ENCODE results near the gene SMTNL2.
"Not testable (repeated sequence)": the region's sequence is repeated elsewhere in the genome, so short reads cannot be mapped to it uniquely, and the experiment has no call there.

The SMTNL2 gene

DNA sequence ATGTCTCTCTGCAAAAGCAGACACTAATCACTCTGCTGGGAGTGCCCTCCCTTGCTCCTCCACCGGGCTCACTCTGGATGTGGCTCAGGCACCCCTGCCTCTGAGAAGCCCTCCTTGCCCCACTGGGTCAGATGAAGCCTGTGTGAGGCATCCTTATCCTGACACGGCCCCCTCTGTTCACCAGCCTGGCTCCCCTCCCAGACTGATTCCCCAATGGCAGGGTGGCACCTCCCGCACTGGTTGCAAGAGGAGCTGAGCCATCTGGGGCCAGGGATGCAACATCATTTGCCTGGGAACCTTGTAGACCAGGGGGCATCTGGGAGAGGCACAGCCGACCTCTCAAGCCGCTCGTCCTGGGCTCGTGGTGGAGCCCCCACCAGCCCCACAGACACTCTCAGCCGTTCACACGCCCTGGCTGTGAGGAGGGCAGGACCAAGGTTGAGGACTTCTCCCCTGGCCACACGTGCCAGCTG is 6.7 kb downstream of the SMTNL2 start:
- peaks cover 61% of the 10 kb centered on the region for H3K4me1 ChIP-seq
- no peak overlapping the region for H3K4me3 ChIP-seq
- TF ChIP-seq Cebpa-rat (IDR thresholded peaks at IDR 0.05), result no peak
- peaks cover 24% of the 10 kb centered on the region; the same call in 1 of the 2 replicates for H4K20me1 ChIP-seq
- H3K9me3 ChIP-seq, result no peaks in the 10 kb centered on the region
- H3K4me2 ChIP-seq, result no peak overlapping the region
- H3K9ac ChIP-seq, result no peak overlapping the region
- peaks cover 7% of the 10 kb centered on the region for H3K27me3 ChIP-seq
- H3K27ac ChIP-seq, result no peak overlapping the region
- no peaks in the 10 kb centered on the region for H3K36me3 ChIP-seq

DNA sequence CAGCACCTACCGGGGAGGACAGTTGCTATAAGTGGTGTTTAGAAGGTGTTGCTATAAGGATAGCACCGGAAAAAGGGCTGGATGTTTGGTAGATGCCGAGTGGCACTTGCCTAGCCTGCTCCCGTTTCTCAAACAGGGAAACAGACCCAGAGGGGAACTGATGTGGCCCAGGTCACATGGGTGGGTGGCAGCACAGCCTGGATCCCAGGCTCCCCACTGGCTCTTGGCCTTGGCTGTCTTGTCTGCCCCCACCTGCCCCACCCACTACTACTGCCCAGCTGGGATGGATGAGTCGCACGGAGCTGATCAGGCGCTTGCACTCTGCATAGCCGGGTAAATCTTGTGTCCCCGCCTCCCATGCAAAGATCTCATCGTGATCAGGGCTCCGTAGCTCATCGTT is 7.2 kb downstream of the SMTNL2 start:
- Histone ChIP-seq H3K4me3 (no peak overlapping the region), H3K36me3 (no peaks in the 10 kb centered on the region), H4K20me1 (peaks cover 24% of the 10 kb centered on the region; the same call in 1 of the 2 replicates), H3K4me1 (peaks cover 59% of the 10 kb centered on the region), H3K4me2 (no peak overlapping the region), H3K9ac (no peak overlapping the region), H3K27me3 (peaks cover 2% of the 10 kb centered on the region), H3K9me3 (no peaks in the 10 kb centered on the region), H3K27ac (no peak overlapping the region)
- TF ChIP-seq Cebpa-rat (IDR thresholded peaks at IDR 0.05), result no peak

DNA sequence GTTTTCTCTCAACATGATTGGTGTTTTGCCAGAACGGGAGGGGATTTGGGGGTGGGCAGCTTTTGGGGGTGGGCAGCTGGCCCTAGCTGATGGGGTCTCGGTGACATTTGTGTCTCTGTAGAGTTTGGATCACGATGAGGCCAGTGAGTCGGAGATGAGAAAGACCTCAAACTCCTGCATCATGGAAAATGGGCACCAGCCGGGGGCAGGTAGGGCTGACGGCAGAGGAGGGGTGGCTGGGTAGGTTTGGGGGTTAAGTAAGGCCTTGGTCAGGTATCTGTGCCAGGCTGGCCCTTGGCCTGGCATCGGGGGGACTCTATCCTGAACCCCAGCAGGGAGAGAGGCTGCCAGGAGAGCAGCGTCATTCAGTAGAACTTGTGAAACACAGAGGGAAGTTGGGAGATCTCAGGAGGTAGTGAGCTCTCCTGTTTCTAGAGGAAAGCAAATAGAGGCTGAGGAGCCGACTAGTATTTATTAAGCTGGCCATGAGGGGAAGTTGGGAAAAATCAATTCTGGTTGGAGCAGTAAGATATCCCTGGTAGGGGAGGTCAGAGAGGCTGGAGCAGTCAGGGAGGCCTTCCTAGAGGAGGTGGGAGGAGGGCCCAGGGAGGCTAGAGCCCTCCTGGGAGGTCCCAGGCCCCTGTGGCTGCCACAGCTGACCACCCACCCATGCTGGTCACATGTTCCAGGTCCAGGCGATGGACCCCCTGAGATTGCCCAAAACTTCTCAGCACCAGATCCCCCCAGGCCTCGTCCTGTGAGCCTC is 8.1 kb downstream of the SMTNL2 start:
- Histone ChIP-seq H3K9me3 (no peaks in the 10 kb centered on the region), H3K4me3 (no peak overlapping the region), H3K4me1 (peaks cover 50% of the 10 kb centered on the region), H3K4me2 (no peak overlapping the region), H3K27me3 (no peaks in the 10 kb centered on the region), H3K36me3 (no peaks in the 10 kb centered on the region), H4K20me1 (peaks cover 19% of the 10 kb centered on the region; the same call in 1 of the 2 replicates), H3K9ac (no peak overlapping the region), H3K27ac (no peak overlapping the region)
- TF ChIP-seq Cebpa-rat (IDR thresholded peaks at IDR 0.05), result no peak

DNA sequence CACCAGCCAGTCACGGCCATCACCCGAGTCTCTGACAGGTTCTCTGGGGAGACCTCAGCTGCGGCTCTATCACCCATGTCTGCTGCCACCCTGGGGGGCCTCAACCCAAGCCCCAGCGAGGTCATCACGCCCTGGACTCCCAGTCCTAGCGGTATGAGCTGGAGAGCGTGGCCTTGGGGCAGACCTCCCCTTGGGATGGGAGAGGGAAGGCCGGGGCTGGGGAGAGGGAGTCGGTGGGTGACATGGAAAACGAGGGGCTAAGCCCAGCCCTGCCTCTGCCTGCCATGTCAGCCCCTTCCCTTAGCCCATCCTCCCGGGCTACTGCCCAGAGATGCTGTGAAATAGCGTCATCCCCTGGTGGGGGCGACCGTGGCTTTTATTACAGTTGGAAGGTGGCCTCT is 8.7 kb downstream of the SMTNL2 start:
- H3K9me3 ChIP-seq, result no peaks in the 10 kb centered on the region
- no peak for TF ChIP-seq Cebpa-rat (IDR thresholded peaks at IDR 0.05)
- H4K20me1 ChIP-seq, result peaks cover 13% of the 10 kb centered on the region; the same call in 1 of the 2 replicates
- H3K4me2 ChIP-seq, result no peak overlapping the region
- H3K27me3 ChIP-seq, result no peaks in the 10 kb centered on the region
- H3K4me3 ChIP-seq, result no peak overlapping the region
- peaks cover 44% of the 10 kb centered on the region for H3K4me1 ChIP-seq
- no peak overlapping the region for H3K27ac ChIP-seq
- H3K36me3 ChIP-seq, result no peaks in the 10 kb centered on the region
- no peak overlapping the region for H3K9ac ChIP-seq

DNA sequence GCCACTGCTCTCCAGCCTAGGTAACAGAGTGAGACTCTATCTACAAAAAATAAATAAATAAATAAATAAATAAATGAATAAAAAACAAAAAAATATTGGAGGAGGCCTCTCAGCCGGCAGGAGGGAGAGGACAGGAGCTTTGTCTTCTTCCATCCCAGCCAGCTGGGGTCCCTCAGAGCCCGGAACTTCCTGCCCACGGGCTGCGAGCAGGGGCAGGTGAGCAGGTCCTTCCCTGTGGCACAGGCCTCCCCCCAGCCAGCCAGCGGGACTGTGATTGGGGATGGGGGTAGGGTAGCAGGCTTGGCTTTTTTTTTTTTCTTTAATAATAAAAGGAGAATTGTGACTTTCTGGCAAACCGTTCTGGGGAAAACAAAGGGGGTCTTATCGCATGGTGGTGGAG is 10.1 kb downstream of the SMTNL2 start:
- TF ChIP-seq Cebpa-rat (IDR thresholded peaks at IDR 0.05), result no peak
- Histone ChIP-seq H3K4me1 (peaks cover 30% of the 10 kb centered on the region), H3K4me2 (peak overlapping the region; percentile 90), H3K27me3 (no peaks in the 10 kb centered on the region), H3K36me3 (no peaks in the 10 kb centered on the region), H4K20me1 (no peaks in the 10 kb centered on the region), H3K9ac (no peak overlapping the region), H3K9me3 (no peaks in the 10 kb centered on the region), H3K4me3 (no peak overlapping the region), H3K27ac (no peak overlapping the region)

DNA sequence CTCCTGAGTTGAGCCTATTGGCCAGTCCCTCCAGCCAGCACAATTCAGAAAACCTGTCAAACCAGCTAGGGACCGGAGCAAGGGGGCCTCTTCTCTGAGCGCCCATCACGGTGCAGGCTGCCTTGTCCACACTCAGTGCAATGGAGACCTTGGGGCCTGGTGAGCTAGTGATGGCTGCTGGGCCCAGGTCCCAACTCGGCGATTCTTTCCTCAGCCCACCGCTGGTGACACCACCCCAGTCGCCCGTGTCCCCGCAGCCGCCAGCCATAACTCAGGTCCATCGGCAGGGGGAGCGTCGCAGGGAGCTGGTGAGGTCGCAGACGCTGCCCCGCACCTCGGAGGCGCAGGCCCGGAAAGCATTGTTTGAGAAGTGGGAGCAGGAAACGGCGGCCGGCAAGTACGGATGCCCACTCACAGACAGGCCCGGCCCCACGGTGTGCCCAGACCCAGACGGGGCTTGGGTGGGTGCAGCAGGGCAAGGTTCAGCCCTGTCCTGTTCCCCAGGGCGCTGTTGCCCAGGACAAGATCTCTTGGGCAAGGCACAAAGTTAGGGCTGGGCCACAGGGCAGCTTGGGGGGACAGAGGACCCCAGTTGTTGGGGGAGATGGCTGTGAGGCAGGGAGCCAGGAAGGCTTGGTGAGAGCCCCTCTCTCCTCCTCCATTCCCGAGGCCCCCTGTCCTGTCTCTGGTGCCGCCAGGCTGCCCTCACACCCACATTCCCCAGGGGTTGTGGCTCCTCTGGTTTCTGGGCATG is 10.8 kb downstream of the SMTNL2 start:
- Histone ChIP-seq H3K9me3 (no peaks in the 10 kb centered on the region), H3K27ac (peak overlapping the region; percentile 79), H3K9ac (peak overlapping the region; percentile 58; the same call in 1 of the 2 replicates), H4K20me1 (no peaks in the 10 kb centered on the region), H3K4me1 (peaks cover 26% of the 10 kb centered on the region), H3K27me3 (no peaks in the 10 kb centered on the region), H3K36me3 (no peaks in the 10 kb centered on the region), H3K4me2 (peak overlapping the region; percentile 90), H3K4me3 (peak overlapping the region; percentile 47)
- TF ChIP-seq Cebpa-rat (IDR thresholded peaks at IDR 0.05), result no peak

DNA sequence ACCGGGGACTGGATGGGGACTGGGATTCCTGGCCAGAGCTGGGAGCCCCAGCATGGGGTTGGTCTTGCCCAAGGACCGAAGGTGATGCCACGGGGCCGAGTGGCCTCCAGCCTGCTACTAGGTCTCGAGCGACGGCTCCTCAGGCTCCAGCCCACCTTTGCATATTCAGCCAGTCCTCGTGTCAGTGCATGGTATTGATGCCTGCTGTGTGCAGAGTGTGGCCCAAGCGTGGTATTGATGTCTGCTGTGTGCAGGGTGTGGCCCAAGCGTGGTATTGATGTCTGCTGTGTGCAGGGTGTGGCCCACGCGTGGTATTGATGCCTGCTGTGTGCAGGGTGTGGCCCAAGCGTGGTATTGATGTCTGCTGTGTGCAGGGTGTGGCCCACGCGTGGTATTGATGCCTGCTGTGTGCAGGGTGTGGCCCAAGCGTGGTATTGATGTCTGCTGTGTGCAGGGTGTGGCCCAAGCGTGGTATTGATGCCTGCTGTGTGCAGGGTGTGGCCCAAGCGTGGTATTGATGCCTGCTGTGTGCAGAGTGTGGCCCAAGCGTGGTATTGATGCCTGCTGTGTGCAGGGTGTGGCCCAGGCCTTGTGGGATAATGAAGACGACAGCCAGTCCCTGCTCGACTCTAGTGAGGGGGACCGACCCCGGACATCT is 11.5 kb downstream of the SMTNL2 start:
- H3K27ac ChIP-seq, result peak overlapping the region; percentile 79
- H3K36me3 ChIP-seq, H3K9me3 ChIP-seq, H4K20me1 ChIP-seq, H3K27me3 ChIP-seq: not testable (repeated sequence)
- H3K4me3 ChIP-seq, result peak overlapping the region; percentile 47
- peak overlapping the region; percentile 58; the same call in 1 of the 2 replicates for H3K9ac ChIP-seq
- H3K4me1 ChIP-seq, result peaks cover 22% of the 10 kb centered on the region
- H3K4me2 ChIP-seq, result peak overlapping the region; percentile 90

DNA sequence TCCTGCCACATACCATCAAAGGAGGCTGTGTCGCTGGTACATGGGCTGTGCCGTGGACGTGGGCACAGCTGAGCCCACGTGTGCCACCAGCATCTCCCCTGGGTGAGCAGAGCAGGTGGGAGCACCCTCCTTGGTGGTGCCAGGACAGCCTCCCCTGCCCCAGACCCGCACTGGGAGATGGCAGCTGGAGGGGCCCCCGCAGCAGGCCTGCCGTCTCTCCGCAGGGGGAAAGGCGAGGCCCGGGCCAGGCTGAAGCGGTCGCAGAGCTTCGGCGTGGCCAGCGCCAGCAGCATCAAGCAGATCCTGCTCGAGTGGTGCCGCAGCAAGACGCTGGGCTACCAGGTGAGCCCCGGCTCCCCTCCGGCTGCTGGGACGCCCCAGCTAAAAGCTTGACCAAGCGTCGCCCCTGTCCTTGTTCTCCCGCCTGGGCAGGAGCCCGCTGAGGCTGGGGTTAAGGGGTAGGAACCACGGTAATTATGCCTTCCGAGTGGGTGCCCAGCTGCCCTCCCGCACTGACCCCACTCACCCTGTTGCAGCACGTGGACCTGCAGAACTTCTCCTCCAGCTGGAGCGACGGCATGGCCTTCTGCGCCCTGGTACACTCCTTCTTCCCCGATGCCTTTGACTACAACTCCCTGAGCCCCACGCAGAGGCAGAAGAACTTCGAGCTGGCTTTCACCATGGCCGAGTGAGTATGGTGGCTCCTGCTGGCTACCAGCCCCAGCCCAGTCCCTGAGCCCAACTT is 12.5 kb downstream of the SMTNL2 start:
- Histone ChIP-seq H3K4me3 (no peak overlapping the region), H3K4me2 (no peak overlapping the region), H3K27me3 (no peaks in the 10 kb centered on the region), H3K36me3 (no peaks in the 10 kb centered on the region), H4K20me1 (no peaks in the 10 kb centered on the region), H3K27ac (no peak overlapping the region), H3K4me1 (peaks cover 14% of the 10 kb centered on the region), H3K9ac (no peak overlapping the region), H3K9me3 (no peaks in the 10 kb centered on the region)
- TF ChIP-seq Cebpa-rat (IDR thresholded peaks at IDR 0.05), result no peak

DNA sequence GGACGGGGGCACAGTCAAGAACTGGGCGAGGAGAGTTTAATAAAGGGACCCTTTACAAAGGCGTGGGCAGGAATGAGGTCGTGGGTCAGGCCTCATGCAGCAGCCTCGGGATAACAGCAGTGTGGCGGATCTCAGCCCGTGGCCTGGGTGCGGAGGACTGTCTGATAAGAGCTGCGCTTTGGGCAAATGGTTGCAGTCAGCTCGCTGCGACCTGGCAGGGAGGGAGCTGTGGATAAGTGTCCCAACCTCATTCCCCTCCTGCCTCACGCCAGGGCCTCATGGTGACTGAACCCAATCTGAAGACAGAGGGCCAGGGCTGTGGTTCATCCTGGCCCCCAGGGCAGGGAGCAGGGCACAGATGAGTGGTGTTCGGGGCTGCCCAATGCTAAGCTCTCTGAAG is 13.6 kb downstream of the SMTNL2 start:
- Histone ChIP-seq H3K4me1 (peaks cover 14% of the 10 kb centered on the region), H3K27me3 (no peaks in the 10 kb centered on the region), H3K4me2 (no peak overlapping the region), H4K20me1 (no peaks in the 10 kb centered on the region), H3K4me3 (no peak overlapping the region), H3K27ac (no peak overlapping the region), H3K9ac (no peak overlapping the region), H3K36me3 (no peaks in the 10 kb centered on the region), H3K9me3 (no peaks in the 10 kb centered on the region)
- no peak for TF ChIP-seq Cebpa-rat (IDR thresholded peaks at IDR 0.05)

All from BLaER1 (cell line).